OCI-LY7 (cell line): ENCODE data around the gene ARFGEF3.

Experiments used
- EZH2phosphoT487 ChIP-seq: fragments of 200-600 bp; sonication (generic); IDR thresholded peaks from 2 replicates; pipeline ENCODE4 v1.6.1; 2018; ENCODE audit warnings: low read depth, borderline replicate concordance, mild to moderate bottlenecking, mixed run types, antibody characterized with exemption, low read length, moderate library complexity, mixed read lengths
- TF ChIP-seq, protein P1 (sequence below): fragments of 200-600 bp; sonication (generic); conservative IDR thresholded peaks from 2 replicates; pipeline ENCODE4 v1.5.1; 2014; ENCODE audit warnings: mild to moderate bottlenecking, antibody characterized with exemption, low read length, moderate library complexity, mixed read lengths

DNA sequence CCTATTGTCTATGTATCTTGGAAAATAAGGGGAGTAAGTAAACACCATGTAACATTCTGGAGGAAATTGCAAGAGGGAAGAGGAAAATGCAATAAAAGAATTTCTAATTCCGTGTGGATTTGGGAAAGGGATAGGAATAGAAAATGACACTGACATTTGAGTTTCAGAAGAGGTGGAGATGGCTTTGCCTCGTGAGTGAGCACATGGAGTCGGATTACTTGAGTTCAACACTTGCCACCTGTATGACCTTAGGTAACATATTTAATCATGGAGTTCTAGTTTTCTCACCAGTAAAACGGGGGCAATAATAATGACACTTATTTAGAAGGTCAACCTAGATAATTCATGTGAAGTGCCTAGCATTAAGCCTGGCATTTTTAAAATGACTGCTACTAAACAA, 67.3 kb downstream of the ARFGEF3 start:
- TF ChIP-seq, protein P1, sequence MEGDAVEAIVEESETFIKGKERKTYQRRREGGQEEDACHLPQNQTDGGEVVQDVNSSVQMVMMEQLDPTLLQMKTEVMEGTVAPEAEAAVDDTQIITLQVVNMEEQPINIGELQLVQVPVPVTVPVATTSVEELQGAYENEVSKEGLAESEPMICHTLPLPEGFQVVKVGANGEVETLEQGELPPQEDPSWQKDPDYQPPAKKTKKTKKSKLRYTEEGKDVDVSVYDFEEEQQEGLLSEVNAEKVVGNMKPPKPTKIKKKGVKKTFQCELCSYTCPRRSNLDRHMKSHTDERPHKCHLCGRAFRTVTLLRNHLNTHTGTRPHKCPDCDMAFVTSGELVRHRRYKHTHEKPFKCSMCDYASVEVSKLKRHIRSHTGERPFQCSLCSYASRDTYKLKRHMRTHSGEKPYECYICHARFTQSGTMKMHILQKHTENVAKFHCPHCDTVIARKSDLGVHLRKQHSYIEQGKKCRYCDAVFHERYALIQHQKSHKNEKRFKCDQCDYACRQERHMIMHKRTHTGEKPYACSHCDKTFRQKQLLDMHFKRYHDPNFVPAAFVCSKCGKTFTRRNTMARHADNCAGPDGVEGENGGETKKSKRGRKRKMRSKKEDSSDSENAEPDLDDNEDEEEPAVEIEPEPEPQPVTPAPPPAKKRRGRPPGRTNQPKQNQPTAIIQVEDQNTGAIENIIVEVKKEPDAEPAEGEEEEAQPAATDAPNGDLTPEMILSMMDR: no peak
- TF ChIP-seq EZH2phosphoT487: no peak
